ENCODE data around the gene PIGQ.
A peak's percentile ranks its signal among the peaks of the same experiment; 100 is the strongest.

The PIGQ gene

GRCh38 chr16:528111-529011 lies 41.4 kb upstream of the PIGQ start:
- no peak overlapping the region for H3K27ac ChIP-seq (replicated peaks; ENCODE audit: low read length)

GRCh38 chr16:529012-529575 lies 40.7 kb upstream of the PIGQ start:
- peak overlapping the region in 1 of 2 donors; percentile 94 for H3K4me3 ChIP-seq (ENCODE audit: low read length in 2 of 2)
- no peak overlapping the region for H2BK5ac ChIP-seq (ENCODE audit: low read length)
- H2BK120ac ChIP-seq (ENCODE audit: low read depth, low read length) = no peak overlapping the region
- no peak overlapping the region for H2AFZ ChIP-seq (ENCODE audit: low read length)
- no peak overlapping the region for H4K91ac ChIP-seq (ENCODE audit: low read depth, low read length, poor library complexity)
- H3K4ac ChIP-seq (ENCODE audit: low read length) = no peak overlapping the region
- H2AK5ac ChIP-seq (ENCODE audit: low read depth, low read length) = no peak overlapping the region
- peak overlapping the region; percentile 98 for H3K4me2 ChIP-seq (ENCODE audit: insufficient read depth, low read length, poor library complexity, severe bottlenecking)
- H3K79me1 ChIP-seq (ENCODE audit: low read depth, low read length) = peaks cover 31% of the 10 kb centered on the region
- peaks cover 8 to 22% of the 10 kb centered on the region in 2 donors for H3K36me3 ChIP-seq (replicated peaks in 1 of 2; ENCODE audit: control insufficient read depth in 2 of 2, insufficient read depth in 2 of 2, low read length in 2 of 2)
- no peaks in the 10 kb centered on the region for H3K27me3 ChIP-seq (ENCODE audit: control insufficient read depth in 3 of 3, insufficient read depth in 3 of 3, low read depth in 1 of 3, low read length in 3 of 3)
- no CpG with 5 or more reads among the region's 12 CpGs for WGBS, 2 donors (ENCODE audit: extremely low coverage in 2 of 2, insufficient read length in 2 of 2, insufficient replicate concordance in 1 of 2)
- H2BK15ac ChIP-seq (ENCODE audit: low read length) = no peak overlapping the region
- no peak overlapping the region for H2BK12ac ChIP-seq (ENCODE audit: low read length)
- no peak for DNase-seq (ENCODE audit: low spot score)
- H3K9me3 ChIP-seq (replicated peaks in 1 of 2; ENCODE audit: control insufficient read depth in 2 of 2, insufficient read depth in 1 of 2, low read depth in 1 of 2, low read length in 2 of 2) = no peaks in the 10 kb centered on the region
- H3K18ac ChIP-seq (ENCODE audit: low read length) = no peak overlapping the region
- no peak overlapping the region for H4K8ac ChIP-seq (ENCODE audit: low read depth, low read length)
- no peak overlapping the region for H3K27ac ChIP-seq (replicated peaks; ENCODE audit: low read length)
- peak overlapping the region; percentile 17 for H3K9ac ChIP-seq (ENCODE audit: low read depth, low read length, poor library complexity)
- H3K14ac ChIP-seq (ENCODE audit: low read length) = no peak overlapping the region
- peak overlapping the region; percentile 93 for H3K23ac ChIP-seq (ENCODE audit: low read depth, low read length, poor library complexity)
- H3K4me1 ChIP-seq (ENCODE audit: control insufficient read depth in 2 of 2, insufficient read depth in 1 of 2, low read depth in 1 of 2, low read length in 2 of 2) = peaks cover 20 to 23% of the 10 kb centered on the region in 2 donors

More at GRCh38 chr16:528111-529011, 41.4 kb upstream of the PIGQ start:
- Histone ChIP-seq H2AFZ (ENCODE audit: low read length) (peak overlapping the region; percentile 64), H3K14ac (ENCODE audit: low read length) (peak overlapping the region; percentile 56), H3K4me2 (ENCODE audit: insufficient read depth, low read length, poor library complexity, severe bottlenecking) (peak overlapping the region; percentile 98), H3K4me1 (ENCODE audit: control insufficient read depth in 2 of 2, insufficient read depth in 1 of 2, low read depth in 1 of 2, low read length in 2 of 2) (peaks cover 20 to 23% of the 10 kb centered on the region in 2 donors), H2BK15ac (ENCODE audit: low read length) (no peak overlapping the region), H3K18ac (ENCODE audit: low read length) (peak overlapping the region; percentile 87), H3K23ac (ENCODE audit: low read depth, low read length, poor library complexity) (peak overlapping the region; percentile 93), H2BK5ac (ENCODE audit: low read length) (peak overlapping the region; percentile 24), H2BK12ac (ENCODE audit: low read length) (no peak overlapping the region), H4K91ac (ENCODE audit: low read depth, low read length, poor library complexity) (no peak overlapping the region), H3K27me3 (ENCODE audit: control insufficient read depth in 3 of 3, insufficient read depth in 3 of 3, low read depth in 1 of 3, low read length in 3 of 3) (no peaks in the 10 kb centered on the region), H3K9me3 (replicated peaks in 1 of 2; ENCODE audit: control insufficient read depth in 2 of 2, insufficient read depth in 1 of 2, low read depth in 1 of 2, low read length in 2 of 2) (no peaks in the 10 kb centered on the region), H3K4me3 (ENCODE audit: low read length in 2 of 2) (peak overlapping the region; percentile 85 to 94), H4K8ac (ENCODE audit: low read depth, low read length) (peak overlapping the region; percentile 43), H2AK5ac (ENCODE audit: low read depth, low read length) (peak overlapping the region; percentile 70), H3K9ac (ENCODE audit: low read depth, low read length, poor library complexity) (peak overlapping the region; percentile 98), H2BK120ac (ENCODE audit: low read depth, low read length) (no peak overlapping the region), H3K79me1 (ENCODE audit: low read depth, low read length) (peaks cover 28% of the 10 kb centered on the region), H3K4ac (ENCODE audit: low read length) (no peak overlapping the region), H3K36me3 (replicated peaks in 1 of 2; ENCODE audit: control insufficient read depth in 2 of 2, insufficient read depth in 2 of 2, low read length in 2 of 2) (peaks cover 8 to 27% of the 10 kb centered on the region in 2 donors)
- no peak for DNase-seq (ENCODE audit: low spot score)
- WGBS, 2 donors (ENCODE audit: extremely low coverage in 2 of 2, insufficient read length in 2 of 2, insufficient replicate concordance in 1 of 2) = no CpG with 5 or more reads among the region's 55 CpGs

- H4K91ac ChIP-seq (ENCODE audit: low read depth, low read length, poor library complexity) = no peak overlapping the region
- H2BK5ac ChIP-seq (ENCODE audit: low read length) = no peak overlapping the region
- peaks cover 19 to 23% of the 10 kb centered on the region in 2 donors for H3K4me1 ChIP-seq (ENCODE audit: control insufficient read depth in 2 of 2, insufficient read depth in 1 of 2, low read depth in 1 of 2, low read length in 2 of 2)
- H2BK120ac ChIP-seq (ENCODE audit: low read depth, low read length) = no peak overlapping the region
- H3K23ac ChIP-seq (ENCODE audit: low read depth, low read length, poor library complexity) = peak overlapping the region; percentile 81
- H3K9me3 ChIP-seq (replicated peaks in 1 of 2; ENCODE audit: control insufficient read depth in 2 of 2, insufficient read depth in 1 of 2, low read depth in 1 of 2, low read length in 2 of 2) = no peaks in the 10 kb centered on the region
- H3K79me1 ChIP-seq (ENCODE audit: low read depth, low read length) = peaks cover 34% of the 10 kb centered on the region
- no peak overlapping the region for H3K14ac ChIP-seq (ENCODE audit: low read length)
- no CpG with 5 or more reads among the region's 23 CpGs for WGBS, 2 donors (ENCODE audit: extremely low coverage in 2 of 2, insufficient read length in 2 of 2, insufficient replicate concordance in 1 of 2)
- DNase-seq (ENCODE audit: low spot score) = no peak
- peak overlapping the region in 1 of 2 donors; percentile 94 for H3K4me3 ChIP-seq (ENCODE audit: low read length in 2 of 2)
- no peaks in the 10 kb centered on the region for H3K27me3 ChIP-seq (ENCODE audit: control insufficient read depth in 3 of 3, insufficient read depth in 3 of 3, low read depth in 1 of 3, low read length in 3 of 3)
- no peak overlapping the region for H4K8ac ChIP-seq (ENCODE audit: low read depth, low read length)
- H3K18ac ChIP-seq (ENCODE audit: low read length) = no peak overlapping the region
- no peak overlapping the region for H3K4ac ChIP-seq (ENCODE audit: low read length)
- no peak overlapping the region for H2AFZ ChIP-seq (ENCODE audit: low read length)
- no peak overlapping the region for H2AK5ac ChIP-seq (ENCODE audit: low read depth, low read length)
- peak overlapping the region; percentile 68 for H3K9ac ChIP-seq (ENCODE audit: low read depth, low read length, poor library complexity)
- H2BK15ac ChIP-seq (ENCODE audit: low read length) = no peak overlapping the region
- H2BK12ac ChIP-seq (ENCODE audit: low read length) = no peak overlapping the region
- peak overlapping the region; percentile 11 for H3K4me2 ChIP-seq (ENCODE audit: insufficient read depth, low read length, poor library complexity, severe bottlenecking)
- H3K27ac ChIP-seq (replicated peaks; ENCODE audit: low read length) = no peak overlapping the region
- peaks cover 4 to 19% of the 10 kb centered on the region in 2 donors for H3K36me3 ChIP-seq (replicated peaks in 1 of 2; ENCODE audit: control insufficient read depth in 2 of 2, insufficient read depth in 2 of 2, low read length in 2 of 2)
Measured at GRCh38 chr16:530111-530817, 39.5 kb upstream of the PIGQ start.
